ENCODE measurements around the gene ZNF514. TPM values are rescaled to one million over a fixed set of nuclear protein-coding genes. Genes with fewer than 3 reads are reported as not detected.

Gene ZNF514
- total and polyA plus RNA-seq, 2 of the 8 experiments (the other 6 are each of a cell fraction or from before 2014, with no cell fraction given): 5.3 to 13.3 TPM

- TF ChIP-seq CTCF (IDR thresholded peaks at IDR 0.05; ENCODE audit: control extremely low read depth in 1 of 3, insufficient read depth in 1 of 3, low read depth in 1 of 3, low read length in 3 of 3) (no peak), SIX5 (IDR thresholded peaks at IDR 0.05; ENCODE audit: low read depth, low read length) (no peak), CBX5 (IDR thresholded peaks at IDR 0.05; ENCODE audit: low read depth, low read length) (no peak), KDM4A (IDR thresholded peaks at IDR 0.05; ENCODE audit: low read depth, low read length, severe bottlenecking) (peak; percentile 99), CEBPB (IDR thresholded peaks at IDR 0.05; ENCODE audit: low read depth, low read length) (0 out of 2 replicates have a peak, but pooled peaks have one; percentile 2), POLR2A (IDR thresholded peaks at IDR 0.05; ENCODE audit: control extremely low read depth in 1 of 2, low read depth in 2 of 2, low read length in 2 of 2) (peak; percentile 61 to 77)
- TF ChIP-seq, protein P1, sequence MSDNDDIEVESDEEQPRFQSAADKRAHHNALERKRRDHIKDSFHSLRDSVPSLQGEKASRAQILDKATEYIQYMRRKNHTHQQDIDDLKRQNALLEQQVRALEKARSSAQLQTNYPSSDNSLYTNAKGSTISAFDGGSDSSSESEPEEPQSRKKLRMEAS (IDR thresholded peaks at IDR 0.05): peak; percentile 48; the same call in 1 of the 2 replicates
- TF ChIP-seq, protein P2, sequence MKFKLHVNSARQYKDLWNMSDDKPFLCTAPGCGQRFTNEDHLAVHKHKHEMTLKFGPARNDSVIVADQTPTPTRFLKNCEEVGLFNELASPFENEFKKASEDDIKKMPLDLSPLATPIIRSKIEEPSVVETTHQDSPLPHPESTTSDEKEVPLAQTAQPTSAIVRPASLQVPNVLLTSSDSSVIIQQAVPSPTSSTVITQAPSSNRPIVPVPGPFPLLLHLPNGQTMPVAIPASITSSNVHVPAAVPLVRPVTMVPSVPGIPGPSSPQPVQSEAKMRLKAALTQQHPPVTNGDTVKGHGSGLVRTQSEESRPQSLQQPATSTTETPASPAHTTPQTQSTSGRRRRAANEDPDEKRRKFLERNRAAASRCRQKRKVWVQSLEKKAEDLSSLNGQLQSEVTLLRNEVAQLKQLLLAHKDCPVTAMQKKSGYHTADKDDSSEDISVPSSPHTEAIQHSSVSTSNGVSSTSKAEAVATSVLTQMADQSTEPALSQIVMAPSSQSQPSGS (IDR thresholded peaks at IDR 0.05; ENCODE audit: low read length): no peak
Observed at GRCh38 chr2:95121407-95122196, 38.0 kb downstream of the ZNF514 start, which contains the start of gene MRPS5 (continued).

All from H1 (cell line).